ENCODE measurements around the gene EFEMP2.
"Not testable (repeated sequence)": the region's sequence is repeated elsewhere in the genome, so short reads cannot be mapped to it uniquely, and the experiment has no call there.

The EFEMP2 gene

DNA sequence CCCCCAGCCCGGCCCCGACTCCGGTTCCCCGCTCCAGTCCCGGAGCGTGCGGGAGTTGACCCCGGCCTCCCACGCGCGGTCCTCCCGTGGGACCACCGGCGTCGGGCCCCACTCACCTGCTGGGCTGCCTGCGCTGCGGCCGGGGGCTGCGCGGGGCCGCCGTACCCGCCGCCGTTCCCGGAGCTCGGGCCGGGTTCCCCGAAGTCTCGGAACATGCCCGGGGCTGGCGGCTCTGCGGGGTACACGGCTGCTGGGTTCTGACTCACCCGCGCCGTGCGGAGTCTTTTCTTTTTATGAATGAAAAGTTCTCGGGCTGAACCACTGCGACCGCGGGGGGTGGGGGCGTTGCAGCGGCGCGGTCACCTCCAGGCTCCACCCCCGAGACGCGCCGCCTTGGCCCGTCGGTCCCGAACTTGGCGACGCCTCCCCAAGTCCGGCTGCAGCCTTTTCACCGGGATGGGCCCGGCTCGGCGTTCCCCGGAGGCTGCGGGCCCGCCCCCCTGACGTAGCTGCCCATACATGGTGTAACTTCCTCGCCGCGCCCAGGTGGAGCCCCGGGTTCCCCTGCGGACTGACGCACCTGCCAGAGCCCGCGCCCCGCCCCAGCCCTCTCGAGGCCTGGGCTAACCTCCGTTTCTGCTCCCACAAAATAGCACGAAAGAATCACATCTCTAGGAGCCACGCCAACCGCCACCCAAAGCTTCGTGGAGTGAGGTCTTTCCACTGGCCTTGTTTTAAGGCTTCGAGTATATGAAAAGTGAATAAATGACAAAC, 27.7 kb upstream of the EFEMP2 start, which contains the start of gene FOSL1:
Gene FOSL1, minus strand, starts transcription at position 264 of the 774 bp plus-strand sequence. Its CDS starts 49 bp downstream, at position 215.
- DNase-seq, result peak; percentile 73

DNA sequence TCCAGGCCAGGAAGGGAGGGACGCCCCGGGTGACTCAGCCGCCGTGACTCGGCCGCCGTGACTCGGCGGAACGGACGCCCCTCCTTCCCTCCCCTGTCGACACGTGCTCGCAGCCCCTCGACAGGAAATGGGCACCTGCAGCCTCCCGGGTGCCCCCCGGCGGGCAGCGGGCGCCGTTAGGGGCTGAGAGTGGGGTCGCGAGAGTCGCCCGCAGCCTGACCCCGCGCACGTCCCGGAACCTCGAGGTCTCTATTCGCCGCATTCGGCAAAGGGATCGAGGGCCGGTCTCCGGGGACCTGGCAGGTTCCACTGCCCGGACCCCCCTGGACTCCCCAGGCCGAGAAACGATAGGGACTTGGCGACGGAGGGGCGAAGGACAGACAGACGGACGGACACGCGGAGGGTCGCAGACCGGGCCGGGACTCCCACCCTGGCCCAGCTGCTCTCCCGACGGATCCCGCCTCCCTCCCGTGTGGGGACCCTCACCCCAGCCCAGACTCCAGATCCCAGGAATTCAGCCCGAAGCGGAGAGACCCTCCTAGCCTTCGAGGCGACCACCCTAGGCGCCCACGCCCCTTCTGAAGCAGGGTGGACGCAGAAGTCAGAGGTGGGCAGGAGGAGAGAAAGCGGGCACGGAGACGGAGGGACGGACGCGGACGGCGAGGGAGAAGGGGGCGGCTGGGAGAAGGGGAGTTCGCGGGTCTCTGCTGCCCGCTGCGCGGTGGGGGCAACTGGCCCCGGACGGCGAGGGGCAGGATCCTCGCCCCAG, 26.9 kb upstream of the EFEMP2 start:
- no peak for DNase-seq

- DNase-seq, result no peak
Observed at GRCh38 chr11:65898656-65899355, 26.2 kb upstream of the EFEMP2 start.

DNA sequence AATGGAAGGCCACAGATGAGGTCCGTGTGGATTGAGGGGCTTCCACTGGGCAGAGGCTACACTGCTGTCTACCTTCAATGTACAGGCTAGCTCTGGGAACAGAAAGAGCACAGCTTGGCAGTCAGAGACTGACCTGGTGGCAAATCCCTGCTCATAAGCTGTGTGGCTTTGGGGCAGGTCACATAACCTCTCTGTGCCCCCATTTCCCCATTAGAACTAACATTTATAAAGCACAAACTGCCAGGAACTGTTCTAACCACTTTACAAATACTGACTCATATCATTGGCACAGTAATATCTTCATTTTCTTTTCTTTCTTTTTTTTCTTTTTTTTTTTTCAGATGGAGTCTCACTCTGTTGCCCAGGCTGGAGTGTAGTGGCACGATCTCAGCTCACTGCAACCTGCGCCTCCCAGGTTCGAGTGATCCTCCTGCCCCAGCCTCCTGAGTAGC, 24.4 kb upstream of the EFEMP2 start:
- DNase-seq, result no peak

- DNase-seq, result no peak
Observed at GRCh38 chr11:65896034-65896999, 23.7 kb upstream of the EFEMP2 start.

DNA sequence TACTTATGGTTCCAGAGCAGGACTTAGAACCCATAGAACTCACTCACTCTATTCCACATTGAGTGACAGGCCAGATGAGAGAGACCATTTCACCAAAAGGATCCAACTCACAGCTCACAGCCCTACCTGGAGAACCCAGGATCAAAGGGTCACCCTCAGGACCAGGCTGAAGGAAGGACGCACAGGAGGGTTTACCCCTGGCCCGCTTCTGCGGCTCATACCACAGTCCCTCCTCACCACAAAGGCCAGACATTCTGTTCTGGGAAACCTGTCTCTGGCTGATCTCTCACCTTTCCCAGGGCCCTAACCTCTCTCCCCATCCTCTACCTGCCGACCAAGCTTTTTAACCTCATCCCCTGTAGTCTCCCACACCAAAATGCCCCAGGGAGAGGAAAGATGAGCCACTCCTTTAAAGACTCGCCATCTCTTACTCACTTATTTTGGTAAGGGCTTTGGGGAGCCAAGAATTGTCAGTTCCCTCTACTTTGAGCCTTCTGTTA, 22.9 kb upstream of the EFEMP2 start:
- DNase-seq, result no peak

DNA sequence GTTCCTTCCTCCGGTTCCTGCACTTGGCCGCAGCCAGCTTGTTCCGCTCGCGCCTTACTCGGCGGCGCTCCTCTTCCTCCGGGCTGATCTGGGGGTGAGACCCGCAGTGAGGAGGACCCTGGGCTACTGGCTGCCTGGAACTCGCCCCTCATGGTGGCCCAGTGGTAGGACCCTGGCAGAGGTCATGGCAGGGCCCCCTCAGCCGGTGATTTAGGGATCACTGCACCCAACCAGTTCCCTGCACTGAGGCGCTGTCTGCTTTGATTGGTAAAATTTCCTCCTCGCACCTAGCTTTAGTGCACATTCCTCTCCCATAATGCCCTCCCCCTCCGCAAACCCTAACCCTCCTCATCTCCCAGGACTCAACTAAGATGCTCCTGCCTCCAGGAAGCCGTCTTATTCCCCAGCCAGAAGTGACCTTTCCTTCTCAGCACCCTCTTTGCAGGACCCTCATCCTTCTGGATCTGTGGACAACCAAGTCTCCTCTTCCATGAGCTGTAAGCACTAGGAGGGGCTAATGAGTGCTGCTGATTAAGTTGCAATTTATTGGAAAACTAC, 21.5 kb upstream of the EFEMP2 start:
- no peak for DNase-seq

DNA sequence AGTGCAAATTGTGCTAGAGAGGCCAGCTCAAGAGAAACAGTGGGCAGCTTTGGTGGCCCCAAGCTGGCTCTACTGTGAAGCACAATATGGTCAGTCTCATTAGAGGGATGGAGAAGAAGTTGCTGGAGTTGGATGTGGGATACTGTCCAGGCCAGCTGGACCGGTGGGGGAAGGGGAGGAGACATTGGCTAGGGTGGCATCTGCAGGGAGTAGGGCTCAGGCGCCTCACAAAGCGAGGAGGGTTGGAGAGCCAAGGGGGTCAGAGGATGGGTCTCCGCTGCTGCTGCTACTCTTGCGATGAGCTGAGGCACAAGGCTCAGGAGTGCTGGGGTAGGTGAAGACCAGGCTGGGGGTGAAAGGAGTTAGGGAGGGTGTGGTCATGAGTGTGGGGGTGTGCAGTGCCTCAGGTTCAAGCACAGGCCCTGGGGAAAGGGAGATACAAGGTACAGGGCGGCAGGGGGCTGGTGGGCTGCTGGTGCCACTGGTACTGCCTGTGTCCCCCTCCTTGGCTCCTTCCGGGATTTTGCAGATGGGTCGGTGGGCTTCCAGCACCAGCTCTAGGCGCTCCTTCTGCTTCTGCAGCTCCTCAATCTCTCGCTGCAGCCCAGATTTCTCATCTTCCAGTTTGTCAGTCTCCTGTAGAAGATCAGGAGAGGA, 20.2 kb upstream of the EFEMP2 start:
- no peak for DNase-seq

GRCh38 chr11:65892137-65892540, 19.5 kb upstream of the EFEMP2 start:
- not testable (repeated sequence) for DNase-seq

GRCh38 chr11:65891219-65892136, 18.9 kb upstream of the EFEMP2 start:
- DNase-seq, result no peak

DNA sequence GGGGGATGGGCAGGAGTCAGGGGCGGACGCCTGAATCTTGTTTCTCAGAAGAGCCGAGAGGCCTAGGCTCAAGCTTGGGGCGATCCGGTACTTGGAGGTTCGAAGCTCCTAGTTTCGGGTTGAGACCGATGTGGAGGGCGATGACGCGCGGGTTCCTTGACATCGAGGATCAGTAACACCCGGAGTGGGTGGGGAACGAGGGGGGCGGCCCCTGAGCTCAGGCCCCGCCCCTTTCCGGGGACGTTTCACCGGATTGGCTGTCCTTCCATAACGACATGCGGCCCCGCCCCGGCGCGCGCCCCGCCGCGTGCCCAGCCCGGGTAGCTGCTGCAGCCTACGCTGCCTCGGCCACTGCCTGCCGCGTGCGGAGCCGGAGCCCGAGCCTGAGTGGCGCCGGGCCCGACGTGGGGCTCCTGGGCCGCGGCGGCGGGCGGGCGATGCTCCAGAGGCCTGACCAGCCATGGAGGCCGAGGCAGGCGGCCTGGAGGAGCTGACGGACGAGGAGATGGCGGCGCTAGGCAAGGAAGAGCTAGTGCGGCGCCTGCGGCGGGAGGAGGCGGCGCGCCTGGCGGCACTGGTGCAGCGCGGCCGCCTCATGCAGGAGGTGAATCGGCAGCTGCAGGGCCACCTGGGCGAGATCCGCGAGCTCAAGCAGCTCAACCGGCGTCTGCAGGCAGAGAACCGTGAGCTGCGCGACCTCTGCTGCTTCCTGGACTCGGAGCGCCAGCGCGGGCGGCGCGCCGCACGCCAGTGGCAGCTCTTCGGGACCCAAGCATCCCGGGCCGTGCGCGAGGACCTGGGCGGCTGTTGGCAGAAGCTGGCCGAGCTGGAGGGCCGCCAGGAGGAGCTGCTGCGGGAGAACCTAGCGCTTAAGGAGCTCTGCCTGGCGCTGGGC, 18.0 kb upstream of the EFEMP2 start, which contains the start of gene CCDC85B:
Gene CCDC85B, plus strand, starts transcription at position 350 of the 895 bp plus-strand sequence. Its CDS starts 111 bp downstream, at position 461.
- peak; percentile 91 for DNase-seq

- peak; percentile 94 for DNase-seq
Observed at GRCh38 chr11:65888163-65888814, 15.7 kb upstream of the EFEMP2 start, which contains the start of gene FIBP. FIBP (minus strand) TSS chr11:65888471; CDS start chr11:65888418, 53 bp downstream.

DNA sequence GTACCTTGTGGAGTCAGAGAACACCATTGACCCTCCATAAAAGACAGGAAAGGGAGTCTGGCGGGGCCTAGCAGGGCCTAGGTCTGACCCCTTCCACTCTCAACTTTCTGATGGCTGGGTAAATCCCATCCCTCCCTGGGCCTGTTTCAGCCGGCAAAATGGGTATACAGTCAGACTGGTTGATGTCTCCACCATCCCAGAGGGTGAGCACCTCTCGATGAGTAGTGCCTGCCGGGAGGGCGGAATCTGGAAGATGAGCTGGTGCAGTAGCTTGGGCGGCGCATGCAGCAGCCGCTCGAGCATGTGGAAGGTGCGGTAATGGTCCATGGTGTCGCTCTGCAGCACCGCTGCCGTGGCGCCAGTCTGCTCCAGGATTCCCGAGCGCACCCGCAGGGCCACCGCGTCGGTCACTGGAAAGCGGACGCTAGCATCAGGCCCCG, 15.1 kb upstream of the EFEMP2 start:
- DNase-seq, result no peak

GRCh38 chr11:65886826-65887722, 14.5 kb upstream of the EFEMP2 start:
- no peak for DNase-seq

- no peak for DNase-seq
Observed at GRCh38 chr11:65885808-65886536, 13.4 kb upstream of the EFEMP2 start.

DNA sequence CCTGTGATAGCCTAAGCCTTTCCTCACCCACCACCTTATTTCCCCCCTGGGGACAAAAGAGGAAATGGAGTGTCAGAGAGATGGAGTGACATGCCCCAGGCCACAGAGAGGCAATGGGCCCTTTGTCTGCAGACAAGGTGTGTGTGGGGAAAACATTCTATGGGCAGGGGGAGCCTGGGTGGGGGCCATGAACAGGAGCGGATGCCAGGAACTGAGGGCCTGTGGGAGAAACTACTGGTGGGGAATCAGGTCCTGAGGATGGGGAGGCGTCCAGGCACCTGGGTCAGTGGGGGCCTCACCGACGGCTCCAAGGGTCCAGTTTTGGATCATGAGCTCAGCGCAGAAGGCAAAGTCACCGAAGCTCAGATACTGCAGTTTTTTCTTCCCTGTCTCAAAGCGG, 12.6 kb upstream of the EFEMP2 start:
- DNase-seq, result no peak
